Natural killer cell (primary cell): ENCODE results near the gene DAPK2. TPM values are rescaled to one million over a fixed set of nuclear protein-coding genes. Genes with fewer than 3 reads are reported as not detected.

Experiments used
- ATAC-seq, 3 donors: fragments of 150-1000 bp in 2 of 3; fragments of 200-7000 bp in 1 of 3; cut with Tn5 transposase; 1 replicate in 1 of 3; 2 replicates in 2 of 3; pipeline ENCODE4 v1.10.0; 2021; ENCODE audit warnings: mild to moderate bottlenecking in 2 of 3, moderate library complexity in 2 of 3
- DNase-seq, 2 donors: peaks; one replicate each; pipeline versions ENCODE4 v3.0.0 to v3.0.0-alpha.2; 2013 to 2021; ENCODE audit warnings: mixed read lengths in 1 of 2
- H3K27ac ChIP-seq: one replicate; pipeline ENCODE4 v1.5.1; 2013; ENCODE audit warnings: mild to moderate bottlenecking, low read length
- H3K27me3 ChIP-seq: one replicate; pipeline ENCODE4 v1.6.1; 2013; ENCODE audit warnings: low read length; ENCODE audit not compliant: control insufficient read depth, insufficient read depth
- H3K36me3 ChIP-seq: one replicate; pipeline ENCODE4 v1.6.1; 2013; ENCODE audit warnings: low read length; ENCODE audit not compliant: control insufficient read depth, insufficient read depth
- H3K4me1 ChIP-seq: one replicate; pipeline ENCODE4 v1.6.1; 2013; ENCODE audit warnings: low read length; ENCODE audit not compliant: control insufficient read depth, insufficient read depth
- H3K4me3 ChIP-seq: one replicate; pipeline ENCODE4 v1.5.1; 2013; ENCODE audit warnings: low read length
- H3K9me3 ChIP-seq: one replicate; pipeline ENCODE4 v1.6.1; 2013; ENCODE audit warnings: low read length; ENCODE audit not compliant: control insufficient read depth, insufficient read depth
- H3K27ac Mint-ChIP-seq, 2 donors: one replicate each; pipeline ENCODE4 v1.8.0; 2022; ENCODE audit warnings: mild to moderate bottlenecking in 2 of 2, mixed read lengths in 2 of 2, moderate library complexity in 1 of 2
- H3K27me3 Mint-ChIP-seq, 2 donors: one replicate each; pipeline ENCODE4 v1.8.0; 2022; ENCODE audit warnings: low read depth in 2 of 2, mixed read lengths in 2 of 2
- H3K36me3 Mint-ChIP-seq: one replicate; pipeline ENCODE4 v1.8.0; 2022; ENCODE audit warnings: mixed read lengths
- H3K4me1 Mint-ChIP-seq, 2 donors: one replicate each; pipeline ENCODE4 v1.8.0; 2022; ENCODE audit warnings: mixed read lengths in 2 of 2
- H3K4me3 Mint-ChIP-seq: one replicate; pipeline ENCODE4 v1.8.0; 2022; ENCODE audit warnings: mild to moderate bottlenecking, moderate library complexity, mixed read lengths
- H3K9me3 Mint-ChIP-seq, 2 donors: one replicate each; pipeline ENCODE4 v1.8.0; 2022; ENCODE audit warnings: mixed read lengths in 2 of 2
- CTCF ChIP-seq: fragments of 200-600 bp; IDR thresholded peaks from one replicate; pipeline ENCODE4 v1.8.0; 2022; ENCODE audit warnings: antibody characterized with exemption
- WGBS: methylation state at CpG from one replicate; pipeline ENCODE4 v1.1.7; 2013; ENCODE audit warnings: missing lambda C conversion rate; ENCODE audit not compliant: insufficient coverage; 5-methylcytosine and 5-hydroxymethylcytosine counted together
- intact Hi-C: fragments of 100-400 bp; cut with micrococcal nuclease; formaldehyde crosslinking; loops from one replicate; pipeline ENCODE4 v1.14.2; 2022
- total RNA-seq, 4 donors: library from RNA; stranded (reverse); fragments of 120-200 nt in 1 of 4; gene quantifications; one replicate each; pipeline versions ENCODE4 v1.2.3 to v1.2.4, GENCODE V29; 2013 to 2022

DAPK2 gene
- total RNA-seq, 3 donors from 2014 or later (not counting 1 experiment from before 2014, with no cell fraction given): 3.7 to 25.3 (median 6.0) TPM

GRCh38 chr15:64013179-64014062 is 32.9 kb downstream of the DAPK2 start:
- Histone ChIP-seq H3K9me3 (no peaks in the 10 kb centered on the region), H3K27me3 (no peaks in the 10 kb centered on the region), H3K27ac (no peak overlapping the region), H3K4me3 (no peak overlapping the region), H3K36me3 (no peaks in the 10 kb centered on the region), H3K4me1 (peaks cover 29% of the 10 kb centered on the region)
- Mint-ChIP-seq H3K4me1 (peaks cover 36 to 40% of the 10 kb centered on the region in 2 donors), H3K27me3 (no peaks in the 10 kb centered on the region), H3K9me3 (no peaks in the 10 kb centered on the region), H3K36me3 (no peaks in the 10 kb centered on the region), H3K4me3 (no peak overlapping the region), H3K27ac (peak overlapping the region; percentile 69 to 96)
- DNase-seq: no peak
- ATAC-seq: no peak
- no peak for TF ChIP-seq CTCF
- intact Hi-C loops: loop anchor here (5.0 kb wide), 1 partner anchor 511 kb away; the partner anchor contains the start of gene USP3
- whole genome bisulfite sequencing: 87% methylated on average over 3 of the region's 3 CpGs

GRCh38 chr15:64011736-64012135 is 34.5 kb downstream of the DAPK2 start:
- H3K4me1 Mint-ChIP-seq: peaks cover 39 to 40% of the 10 kb centered on the region in 2 donors

GRCh38 chr15:64010719-64011118 is 35.6 kb downstream of the DAPK2 start:
- peak overlapping the region; percentile 96 to 98 for H3K27ac Mint-ChIP-seq
- no peaks in the 10 kb centered on the region for H3K27me3 Mint-ChIP-seq
- 0% methylated on average over 3 of the region's 3 CpGs for WGBS
- intact Hi-C loops: loop anchor here (2.0 to 5.0 kb wide), 2 partner anchors 66 to 508 kb away; partner anchors contain the start of gene USP3
- no peaks in the 10 kb centered on the region for H3K36me3 Mint-ChIP-seq
- TF ChIP-seq CTCF: no peak
- no peaks in the 10 kb centered on the region for H3K9me3 Mint-ChIP-seq
- DNase-seq (peak; percentile 76 to 95), ATAC-seq (peak; percentile 86 to 96 (median 95))
- Histone ChIP-seq H3K27ac (peak overlapping the region; percentile 86), H3K9me3 (no peaks in the 10 kb centered on the region), H3K4me1 (peaks cover 29% of the 10 kb centered on the region), H3K4me3 (no peak overlapping the region), H3K27me3 (no peaks in the 10 kb centered on the region), H3K36me3 (no peaks in the 10 kb centered on the region)
- peak overlapping the region; percentile 87 for H3K4me3 Mint-ChIP-seq
- H3K4me1 Mint-ChIP-seq: peaks cover 39 to 40% of the 10 kb centered on the region in 2 donors

More at GRCh38 chr15:64011736-64012135, 34.5 kb downstream of the DAPK2 start:
- peak overlapping the region; percentile 96 to 98 for H3K27ac Mint-ChIP-seq
- DNase-seq (no peak), ATAC-seq (no peak)
- no peaks in the 10 kb centered on the region for H3K27me3 Mint-ChIP-seq
- Histone ChIP-seq H3K27me3 (no peaks in the 10 kb centered on the region), H3K36me3 (no peaks in the 10 kb centered on the region), H3K4me1 (peaks cover 29% of the 10 kb centered on the region), H3K4me3 (no peak overlapping the region), H3K27ac (no peak overlapping the region), H3K9me3 (no peaks in the 10 kb centered on the region)
- 78% methylated on average over 1 of the region's 1 CpG for WGBS
- no peak for TF ChIP-seq CTCF
- intact Hi-C loops: loop anchor here (2.0 to 5.0 kb wide), 2 partner anchors 67 to 509 kb away; partner anchors contain the start of gene USP3
- H3K36me3 Mint-ChIP-seq: no peaks in the 10 kb centered on the region
- no peak overlapping the region for H3K4me3 Mint-ChIP-seq
- H3K9me3 Mint-ChIP-seq: no peaks in the 10 kb centered on the region
